IMR-90 (cell line): ENCODE results near the gene RIOX2. TPM values are rescaled to one million over a fixed set of nuclear protein-coding genes. Genes with fewer than 3 reads are reported as not detected.
A peak's percentile ranks its signal among the peaks of the same experiment; 100 is the strongest.

ENCODE experiments used
- ATAC-seq: fragments of 200-7000 bp; cut with Tn5 transposase; 2 replicates; pipeline ENCODE4 v1.9.1; 2020; ENCODE audit warnings: low read depth, mild to moderate bottlenecking, moderate library complexity
- BruUV-seq: library from RNA; stranded (reverse); fragments of 400-500 nt; replicated peaks from 2 replicates; lab custom pipeline; 2021; lab: Mats Ljungman, UMichigan
- CTCF ChIA-PET: fragments of 300-600 bp; formaldehyde crosslinking; extraction: SDS; loops from one replicate; lab custom pipeline; 2021; ENCODE audit warnings: antibody characterized with exemption; lab: Yijun Ruan, JAX
- POLR2A ChIA-PET: fragments of 300-600 bp; sonication (Branson Sonifier 250); formaldehyde crosslinking; loops from one replicate; lab custom pipeline; 2022; ENCODE audit warnings: antibody characterized with exemption; ENCODE audit not compliant: unreplicated experiment; lab: Charles Lee
- DNase-seq: peaks from one replicate; pipeline ENCODE4 v3.0.0; 2013
- H2AFZ ChIP-seq: replicated peaks from 2 replicates; pipeline ENCODE3; 2013; ENCODE audit warnings: low read length, mild to moderate bottlenecking; ENCODE audit not compliant: poor library complexity
- H2AK5ac ChIP-seq: 2 replicates; pipeline ENCODE4 v1.6.1; 2013; ENCODE audit warnings: low read depth, low read length, inconsistent platforms
- H2AK9ac ChIP-seq: replicated peaks from 2 replicates; pipeline ENCODE3; 2013; ENCODE audit warnings: mild to moderate bottlenecking, low read depth, low read length, moderate library complexity; ENCODE audit not compliant: poor library complexity
- H2BK120ac ChIP-seq: 2 replicates; pipeline ENCODE4 v1.6.1; 2013; ENCODE audit warnings: low read depth, low read length, inconsistent platforms
- H2BK15ac ChIP-seq: 3 replicates; pipeline ENCODE4 v1.6.1; 2013; ENCODE audit warnings: low read depth, low read length, inconsistent platforms
- H2BK20ac ChIP-seq: 2 replicates; pipeline ENCODE4 v1.6.1; 2013; ENCODE audit warnings: low read depth, mild to moderate bottlenecking, inconsistent platforms, low read length, moderate library complexity
- H2BK5ac ChIP-seq: 2 replicates; pipeline ENCODE4 v1.6.1; 2013; ENCODE audit warnings: mild to moderate bottlenecking, low read depth, low read length, inconsistent platforms; ENCODE audit not compliant: poor library complexity, severe bottlenecking
- H3K14ac ChIP-seq: replicated peaks from 2 replicates; pipeline ENCODE4 v1.6.1; 2013; ENCODE audit warnings: low read depth, low read length, inconsistent platforms
- H3K18ac ChIP-seq: 2 replicates; pipeline ENCODE4 v1.6.1; 2013; ENCODE audit warnings: low read depth, low read length, control low read depth
- H3K23ac ChIP-seq: 2 replicates; pipeline ENCODE4 v1.6.1; 2013; ENCODE audit warnings: low read depth, low read length, inconsistent platforms
- H3K27ac ChIP-seq: 2 replicates; pipeline ENCODE4 v1.5.1; 2013; ENCODE audit warnings: mild to moderate bottlenecking, control low read depth, low read length; ENCODE audit not compliant: insufficient read depth
- H3K27me3 ChIP-seq: 2 replicates; pipeline ENCODE4 v1.6.1; 2013; ENCODE audit warnings: low read length; ENCODE audit not compliant: control insufficient read depth, insufficient read depth
- H3K36me3 ChIP-seq: 2 replicates; pipeline ENCODE4 v1.6.1; 2013; ENCODE audit warnings: low read length, mixed read lengths; ENCODE audit not compliant: control insufficient read depth, insufficient read depth
- H3K4ac ChIP-seq: 2 replicates; pipeline ENCODE4 v1.6.1; 2013; ENCODE audit warnings: low read depth, low read length, inconsistent platforms
- H3K4me1 ChIP-seq: 2 replicates; pipeline ENCODE4 v1.6.1; 2013; ENCODE audit warnings: low read length, mixed read lengths; ENCODE audit not compliant: control insufficient read depth, insufficient read depth
- H3K4me2 ChIP-seq: 2 replicates; pipeline ENCODE4 v1.6.1; 2013; ENCODE audit warnings: low read depth, mild to moderate bottlenecking, control low read depth, low read length, moderate library complexity
- H3K4me3 ChIP-seq: 2 replicates; pipeline ENCODE4 v1.5.1; 2013; ENCODE audit warnings: low read depth, mild to moderate bottlenecking, control low read depth, low read length, moderate library complexity; ENCODE audit not compliant: insufficient read depth
- H3K56ac ChIP-seq: 2 replicates; pipeline ENCODE4 v1.6.1; 2013; ENCODE audit warnings: low read length, inconsistent platforms; ENCODE audit not compliant: insufficient read depth; ENCODE audit errors: extremely low read depth
- H3K79me1 ChIP-seq, 2 experiments: 2 replicates each; pipeline ENCODE4 v1.6.1; 2013; ENCODE audit warnings: low read length in 2 of 2, inconsistent platforms in 1 of 2, low read depth in 1 of 2
- H3K9ac ChIP-seq: 2 replicates; pipeline ENCODE4 v1.6.1; 2013; ENCODE audit warnings: low read depth, low read length, control low read depth
- H3K9me1 ChIP-seq: 2 replicates; pipeline ENCODE4 v1.6.1; 2013; ENCODE audit warnings: low read length, inconsistent platforms; ENCODE audit not compliant: insufficient read depth
- H3K9me3 ChIP-seq: 2 replicates; pipeline ENCODE4 v1.6.1; 2013; ENCODE audit warnings: low read length; ENCODE audit not compliant: control insufficient read depth, insufficient read depth
- H4K20me1 ChIP-seq: 2 replicates; pipeline ENCODE4 v1.6.1; 2013; ENCODE audit warnings: low read length, inconsistent platforms; ENCODE audit not compliant: insufficient read depth
- H4K5ac ChIP-seq: 2 replicates; pipeline ENCODE4 v1.6.1; 2013; ENCODE audit warnings: mild to moderate bottlenecking, low read depth, low read length, control low read depth
- H4K8ac ChIP-seq, 2 experiments: 2 replicates each; pipeline ENCODE4 v1.6.1; 2013; ENCODE audit warnings: low read depth in 2 of 2, low read length in 2 of 2, control low read depth in 1 of 2, inconsistent platforms in 1 of 2
- H4K91ac ChIP-seq: 2 replicates; pipeline ENCODE4 v1.6.1; 2013; ENCODE audit warnings: low read depth, low read length, inconsistent platforms; ENCODE audit not compliant: insufficient read depth
- CEBPB ChIP-seq: IDR thresholded peaks from 2 replicates; pipeline ENCODE4 v1.6.1; 2012; ENCODE audit warnings: low read depth, low read length, improper control_type of control experiment
- CHD1 ChIP-seq: IDR thresholded peaks from 2 replicates; pipeline ENCODE4 v1.6.1; 2012; ENCODE audit warnings: low read depth, low read length, improper control_type of control experiment
- FOS ChIP-seq: fragments of 150-350 bp; IDR thresholded peaks from 2 replicates; pipeline ENCODE4 v1.6.1; 2016; ENCODE audit warnings: low read depth, low read length
- MAZ ChIP-seq: IDR thresholded peaks from 2 replicates; pipeline ENCODE4 v1.6.1; 2012; ENCODE audit warnings: low read depth, mild to moderate bottlenecking, low read length, improper control_type of control experiment, moderate library complexity, borderline replicate concordance
- NFE2L2 ChIP-seq: fragments of 150-350 bp; IDR thresholded peaks from 2 replicates; pipeline ENCODE4 v1.6.1; 2016; ENCODE audit warnings: low read depth, mild to moderate bottlenecking, low read length
- POLR2A ChIP-seq: IDR thresholded peaks from 2 replicates; pipeline ENCODE4 v1.6.1; 2012; ENCODE audit warnings: mild to moderate bottlenecking, low read depth, low read length
- SMC3 ChIP-seq: fragments of 150-350 bp; IDR thresholded peaks from 2 replicates; pipeline ENCODE4 v1.6.1; 2016; ENCODE audit warnings: low read depth, mild to moderate bottlenecking, antibody characterized with exemption, low read length, moderate library complexity
- WGBS, 2 experiments: methylation state at CpG; one replicate each; pipeline versions ENCODE4 v1.1.5 to v1.1.7; 2013; ENCODE audit warnings: missing lambda C conversion rate in 2 of 2; ENCODE audit not compliant: insufficient read length in 1 of 2; ENCODE audit errors: extremely low coverage in 2 of 2; 5-methylcytosine and 5-hydroxymethylcytosine counted together
- dilution Hi-C: fragments of 300-500 bp; cut with HindIII; formaldehyde crosslinking; loops from one replicate; pipeline ENCODE4 v1.14.3; 2018; ENCODE audit warnings: low sequenced_read_pairs; ENCODE audit not compliant: unreplicated experiment
- in situ Hi-C: fragments of 300-500 bp; cut with MboI; formaldehyde crosslinking; loops from 3 replicates; pipeline ENCODE4 v1.14.3; 2019; ENCODE audit warnings: low sequenced_read_pairs, inconsistent platforms, mixed read lengths
- intact Hi-C: fragments of 100-400 bp; cut with micrococcal nuclease; formaldehyde crosslinking; loops from 2 replicates; pipeline ENCODE4 v1.10.0; 2022
- polyA plus RNA-seq, 3 experiments: library from polyadenylated mRNA; depleted of rRNA; stranded (reverse); fragments of >200 nt; gene quantifications; 2 replicates each; pipeline ENCODE4 v1.2.3, GENCODE V29; 2012; ENCODE audit warnings: low replicate concordance in 1 of 3
- total RNA-seq: library from RNA; depleted of rRNA; stranded (reverse); fragments of >200 nt; gene quantifications from 2 replicates; pipeline ENCODE4 v1.2.3, GENCODE V29; 2012
- TF ChIP-seq, protein P1 (sequence below): conservative IDR thresholded peaks from 2 replicates; pipeline ENCODE4 v1.5.1; 2012; ENCODE audit warnings: mild to moderate bottlenecking, low read depth, low read length, improper control_type of control experiment

Gene RIOX2
- total and polyA plus RNA-seq, 2 of the 4 experiments (the other 2 are of a cell fraction) = 17.2 to 26.7 TPM

DNA sequence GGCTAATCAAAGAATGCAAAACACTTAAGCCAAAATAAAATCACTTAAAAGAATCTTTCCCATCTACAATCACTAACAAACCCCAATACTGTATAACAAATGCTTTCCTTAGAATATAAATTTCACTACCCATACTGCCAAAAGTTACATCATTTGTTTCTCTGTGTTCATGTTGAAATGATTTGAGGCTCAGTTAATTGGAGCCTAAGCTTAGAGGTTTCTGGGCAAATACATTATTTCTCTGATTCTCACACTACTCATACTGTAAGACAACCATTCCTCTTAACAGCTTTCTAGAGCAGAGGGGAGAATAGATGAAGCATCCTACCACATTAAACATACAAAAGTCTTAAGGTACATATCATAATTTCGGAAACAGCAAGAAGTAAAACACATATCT is 2.1 kb downstream of the RIOX2 start (continued):
- TF ChIP-seq, protein P1, sequence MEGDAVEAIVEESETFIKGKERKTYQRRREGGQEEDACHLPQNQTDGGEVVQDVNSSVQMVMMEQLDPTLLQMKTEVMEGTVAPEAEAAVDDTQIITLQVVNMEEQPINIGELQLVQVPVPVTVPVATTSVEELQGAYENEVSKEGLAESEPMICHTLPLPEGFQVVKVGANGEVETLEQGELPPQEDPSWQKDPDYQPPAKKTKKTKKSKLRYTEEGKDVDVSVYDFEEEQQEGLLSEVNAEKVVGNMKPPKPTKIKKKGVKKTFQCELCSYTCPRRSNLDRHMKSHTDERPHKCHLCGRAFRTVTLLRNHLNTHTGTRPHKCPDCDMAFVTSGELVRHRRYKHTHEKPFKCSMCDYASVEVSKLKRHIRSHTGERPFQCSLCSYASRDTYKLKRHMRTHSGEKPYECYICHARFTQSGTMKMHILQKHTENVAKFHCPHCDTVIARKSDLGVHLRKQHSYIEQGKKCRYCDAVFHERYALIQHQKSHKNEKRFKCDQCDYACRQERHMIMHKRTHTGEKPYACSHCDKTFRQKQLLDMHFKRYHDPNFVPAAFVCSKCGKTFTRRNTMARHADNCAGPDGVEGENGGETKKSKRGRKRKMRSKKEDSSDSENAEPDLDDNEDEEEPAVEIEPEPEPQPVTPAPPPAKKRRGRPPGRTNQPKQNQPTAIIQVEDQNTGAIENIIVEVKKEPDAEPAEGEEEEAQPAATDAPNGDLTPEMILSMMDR = no peak
- TF ChIP-seq CEBPB (no peak), NFE2L2 (no peak)

DNA sequence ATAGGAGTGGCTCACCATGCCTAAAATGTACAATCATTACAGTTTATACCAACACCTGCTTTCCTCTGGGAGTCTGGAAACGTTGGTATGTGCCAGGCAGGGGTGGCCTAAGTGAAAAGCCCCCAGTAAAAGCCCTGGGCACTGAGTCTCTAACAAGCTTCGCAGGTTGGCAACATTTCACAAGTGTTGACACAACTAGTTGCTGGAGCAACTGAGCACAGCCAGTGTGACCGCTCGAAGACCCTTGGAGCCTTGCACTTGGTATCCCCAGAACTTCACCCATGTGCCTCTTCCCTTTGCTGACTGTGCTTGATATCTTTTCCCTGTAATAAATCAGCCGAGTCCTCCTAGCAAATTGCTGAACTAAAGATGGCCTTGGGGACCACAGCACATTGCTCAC is 2.7 kb downstream of the RIOX2 start:
- H2AFZ ChIP-seq = no peak overlapping the region
- no peak for DNase-seq
- H4K20me1 ChIP-seq = no peaks in the 10 kb centered on the region
- no peak overlapping the region; the same call in 1 of the 2 replicates for H3K27ac ChIP-seq
- TF ChIP-seq MAZ (no peak), SMC3 (no peak), POLR2A (no peak), CHD1 (no peak), FOS (no peak)
- TF ChIP-seq, protein P1 = no peak
- H4K8ac ChIP-seq = no peak overlapping the region
- ATAC-seq = no peak
- peaks cover 9% of the 10 kb centered on the region for H3K4me1 ChIP-seq
- intact Hi-C loops = no loop called here
- H2BK20ac ChIP-seq = no peak overlapping the region
- no peak overlapping the region for H4K91ac ChIP-seq
- POLR2A ChIA-PET = no interaction called here
- H3K79me1 ChIP-seq = peaks cover 15 to 28% of the 10 kb centered on the region in 2 experiments
- no peak overlapping the region for H2AK9ac ChIP-seq
- dilution Hi-C loops = no loop called here
- H3K9me3 ChIP-seq = no peaks in the 10 kb centered on the region
- no peak overlapping the region for H3K14ac ChIP-seq
- CTCF ChIA-PET = interaction anchor here (0.8 kb wide), 1 partner anchor 17 kb away, joined by 4 read pairs; no protein-coding TSS in a partner anchor
- H3K9me1 ChIP-seq = no peaks in the 10 kb centered on the region; the same call in 1 of the 2 replicates
- H2BK5ac ChIP-seq = no peak overlapping the region
- H2BK120ac ChIP-seq = no peak overlapping the region
- no peak overlapping the region for H3K9ac ChIP-seq
- H3K56ac ChIP-seq = no peak overlapping the region
- H3K23ac ChIP-seq = 0 out of 2 replicates have a peak overlapping the region, but pooled peaks have one; percentile 19
- no peak overlapping the region for H3K4ac ChIP-seq
- WGBS, 2 experiments = 100% methylated on average over 1 of the region's 5 CpGs; no CpG with 5 or more reads in 1 of the 2 experiments
- no peak overlapping the region for H3K4me3 ChIP-seq
- no peak overlapping the region; the same call in 1 of the 2 replicates for H3K18ac ChIP-seq
- H3K4me2 ChIP-seq = peak overlapping the region; percentile 63; the same call in 1 of the 2 replicates
- H2BK15ac ChIP-seq = no peak overlapping the region
- in situ Hi-C loops = no loop called here
- H3K36me3 ChIP-seq = peaks cover 3% of the 10 kb centered on the region
- H3K27me3 ChIP-seq = no peaks in the 10 kb centered on the region
- H2AK5ac ChIP-seq = no peak overlapping the region
- H4K5ac ChIP-seq = no peak overlapping the region; the same call in 1 of the 2 replicates
- BruUV-seq = no TSS peak
